Prostate gland (tissue), 2 donors: ENCODE data around the gene GAB1.

ENCODE experiments used
- CTCF ChIP-seq, 4 experiments: fragments of 200-600 bp in 2 of 4; fragments of 450-650 bp in 2 of 4; sonication (generic) in 2 of 4; IDR thresholded peaks; 1 replicate in 3 of 4; 2 replicates in 1 of 4; pipeline ENCODE4 v1.5.1; 2016 to 2019; ENCODE audit warnings: antibody characterized with exemption in 4 of 4, mild to moderate bottlenecking in 2 of 4, moderate library complexity in 2 of 4
- POLR2A ChIP-seq: fragments of 450-650 bp; IDR thresholded peaks from one replicate; pipeline ENCODE4 v1.6.1; 2016; ENCODE audit warnings: antibody characterized with exemption, mild to moderate bottlenecking

GRCh38 chr4:143294710-143295275 lies 41.9 kb upstream of the GAB1 start:
- TF ChIP-seq CTCF (IDR thresholded peaks at IDR 0.05) (no peak), POLR2A (no peak)
